SK-N-MC (cell line): Measurements from ENCODE around the gene NDUFA8.

Experiments used
- EZH2 ChIP-seq: fragments of 200-600 bp; sonication (generic); IDR thresholded peaks from one replicate; pipeline ENCODE4 v1.6.1; 2017; ENCODE audit warnings: antibody characterized with exemption
- FOXP2 ChIP-seq: optimal IDR thresholded peaks from 2 replicates; pipeline ENCODE3; 2011; ENCODE audit warnings: mild to moderate bottlenecking, moderate library complexity; ENCODE audit not compliant: insufficient read depth; ENCODE audit errors: extremely low read length, control extremely low read depth
- POLR2AphosphoS5 ChIP-seq: IDR thresholded peaks from 2 replicates; pipeline ENCODE4 v1.6.1; 2012; ENCODE audit warnings: mild to moderate bottlenecking, low read depth, low read length, borderline replicate concordance

DNA sequence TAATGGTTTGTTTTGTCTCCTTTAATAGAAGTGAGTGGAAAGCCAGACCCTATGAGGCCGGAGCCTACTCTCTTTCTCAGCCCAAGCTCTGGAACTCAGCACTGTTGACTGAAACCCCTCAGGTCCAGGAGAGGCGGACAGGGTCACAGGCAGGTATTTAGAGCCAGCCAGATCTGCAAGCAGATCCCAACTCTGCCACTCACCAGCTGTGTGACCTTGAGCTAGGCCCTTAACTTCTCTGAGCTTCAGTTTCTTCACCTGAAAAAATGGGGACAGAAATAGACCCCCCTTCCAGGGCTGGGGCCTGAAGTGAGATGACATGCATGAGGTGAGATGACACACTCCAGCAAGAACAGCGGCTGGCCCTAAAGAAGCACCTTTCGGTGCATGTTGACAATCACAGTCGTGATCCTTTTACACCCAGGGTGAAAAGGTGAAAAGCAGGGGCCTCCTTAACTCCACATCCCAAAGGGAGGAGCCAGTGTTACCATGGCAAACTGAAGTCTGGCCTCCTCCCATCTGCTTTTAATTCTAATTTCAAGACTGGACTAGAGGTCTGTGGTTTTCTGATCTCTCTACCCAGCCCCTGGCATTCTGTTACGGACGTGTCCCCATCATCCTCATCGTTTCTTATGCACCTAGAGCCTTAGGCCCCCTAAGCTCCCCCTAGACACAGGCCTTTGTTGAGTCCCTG, 27.3 kb upstream of the NDUFA8 start:
- TF ChIP-seq POLR2AphosphoS5 (no peak), EZH2 (no peak), FOXP2 (no peak)
